AG04450 (cell line): ENCODE data around the gene TFDP1. TPM values are rescaled to one million over a fixed set of nuclear protein-coding genes. Genes with fewer than 3 reads are reported as not detected.

Experiments used
- CTCF ChIA-PET: fragments of 300-600, 350-600 bp; formaldehyde crosslinking; extraction: SDS; loops from one replicate; lab custom pipeline; 2022; ENCODE audit warnings: antibody characterized with exemption, inconsistent platforms; lab: Charles Lee
- POLR2A ChIA-PET: fragments of 350-600 bp; formaldehyde crosslinking; extraction: SDS; loops from one replicate; lab custom pipeline; 2021; ENCODE audit warnings: antibody characterized with exemption, inconsistent platforms; lab: Yijun Ruan, JAX
- DNase-seq: peaks from one replicate; pipeline ENCODE4 v3.0.0-alpha.2; 2011; ENCODE audit warnings: low read depth, low spot score
- H3K27ac ChIP-seq: one replicate; pipeline ENCODE4 v1.5.1; 2012; ENCODE audit warnings: low read depth, low read length, control low read depth
- H3K27me3 ChIP-seq: one replicate; pipeline ENCODE4 v1.6.0; 2012; ENCODE audit warnings: low read length; ENCODE audit not compliant: control insufficient read depth, insufficient read depth
- H3K4me3 ChIP-seq: 2 replicates; pipeline ENCODE4 v1.5.1; 2011; ENCODE audit warnings: mild to moderate bottlenecking, low read depth, low read length, control low read depth
- H3K9me3 ChIP-seq: 2 replicates; pipeline ENCODE4 v1.5.1; 2012; ENCODE audit warnings: low read length; ENCODE audit not compliant: control insufficient read depth, insufficient read depth
- polyA plus RNA-seq: library from polyadenylated mRNA; depleted of rRNA; stranded (reverse); fragments of >200 nt; gene quantifications from 2 replicates; pipeline ENCODE4 v1.2.3, GENCODE V29; 2011
- TF ChIP-seq, protein P1 (sequence below): IDR thresholded peaks from 2 replicates; pipeline ENCODE4 v1.5.1; 2011; ENCODE audit warnings: low read depth, low read length, control low read depth, inconsistent platforms

Gene TFDP1
- polyA plus RNA-seq, 1 experiment: 79.7 TPM

GRCh38 chr13:113666951-113667701, 82.6 kb downstream of the TFDP1 start, which contains the start of gene GRK1:
Gene GRK1 (plus strand): TSS chr13:113667219. CDS start chr13:113667387, 168 bp downstream.
- ChIA-PET POLR2A (no interaction called here), CTCF (no interaction called here)
- DNase-seq: no peak
- Histone ChIP-seq H3K27ac (no peak within 1 kb of the TSS), H3K9me3 (peaks cover 21% of the 10 kb centered on the region; the same call in 1 of the 2 replicates), H3K4me3 (no peak within 1 kb of the TSS), H3K27me3 (peaks cover 2% of the 10 kb centered on the region)
- TF ChIP-seq, protein P1, sequence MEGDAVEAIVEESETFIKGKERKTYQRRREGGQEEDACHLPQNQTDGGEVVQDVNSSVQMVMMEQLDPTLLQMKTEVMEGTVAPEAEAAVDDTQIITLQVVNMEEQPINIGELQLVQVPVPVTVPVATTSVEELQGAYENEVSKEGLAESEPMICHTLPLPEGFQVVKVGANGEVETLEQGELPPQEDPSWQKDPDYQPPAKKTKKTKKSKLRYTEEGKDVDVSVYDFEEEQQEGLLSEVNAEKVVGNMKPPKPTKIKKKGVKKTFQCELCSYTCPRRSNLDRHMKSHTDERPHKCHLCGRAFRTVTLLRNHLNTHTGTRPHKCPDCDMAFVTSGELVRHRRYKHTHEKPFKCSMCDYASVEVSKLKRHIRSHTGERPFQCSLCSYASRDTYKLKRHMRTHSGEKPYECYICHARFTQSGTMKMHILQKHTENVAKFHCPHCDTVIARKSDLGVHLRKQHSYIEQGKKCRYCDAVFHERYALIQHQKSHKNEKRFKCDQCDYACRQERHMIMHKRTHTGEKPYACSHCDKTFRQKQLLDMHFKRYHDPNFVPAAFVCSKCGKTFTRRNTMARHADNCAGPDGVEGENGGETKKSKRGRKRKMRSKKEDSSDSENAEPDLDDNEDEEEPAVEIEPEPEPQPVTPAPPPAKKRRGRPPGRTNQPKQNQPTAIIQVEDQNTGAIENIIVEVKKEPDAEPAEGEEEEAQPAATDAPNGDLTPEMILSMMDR: no peak

DNA sequence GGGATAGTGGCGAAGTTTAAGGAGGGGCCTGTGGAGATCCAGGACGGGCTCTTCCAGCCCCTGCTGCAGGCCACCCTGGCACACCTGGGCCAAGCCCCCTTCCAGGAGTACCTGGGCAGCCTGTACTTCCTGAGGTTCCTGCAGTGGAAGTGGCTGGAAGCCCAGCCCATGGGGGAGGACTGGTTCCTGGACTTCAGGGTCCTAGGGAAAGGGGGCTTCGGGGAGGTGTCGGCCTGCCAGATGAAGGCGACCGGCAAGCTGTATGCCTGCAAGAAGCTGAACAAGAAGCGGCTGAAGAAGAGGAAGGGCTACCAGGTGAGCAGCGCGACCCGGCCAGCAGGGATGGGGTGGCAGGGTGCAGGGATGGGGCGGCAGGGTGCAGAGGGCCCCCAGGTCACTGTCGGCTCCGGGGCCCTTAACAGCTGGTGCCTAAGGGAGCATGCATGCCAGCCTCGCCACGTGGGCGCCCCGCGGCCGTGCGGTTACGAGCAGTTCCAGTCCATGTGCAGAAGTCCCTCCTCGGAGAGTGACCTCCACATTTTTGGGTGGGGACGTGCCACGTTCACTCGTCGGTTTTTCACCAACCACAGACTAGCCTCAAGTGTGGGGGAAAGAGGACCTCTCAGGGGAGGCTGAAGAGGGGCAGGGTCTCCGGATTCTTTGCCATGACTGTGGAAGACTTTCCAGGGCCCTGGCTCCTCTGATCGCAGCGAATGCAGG, 83.4 kb downstream of the TFDP1 start:
- no peak overlapping the region for H3K27ac ChIP-seq
- H3K9me3 ChIP-seq: peaks cover 21% of the 10 kb centered on the region; the same call in 1 of the 2 replicates
- H3K27me3 ChIP-seq: peaks cover 2% of the 10 kb centered on the region
- CTCF ChIA-PET: no interaction called here
- no peak overlapping the region for H3K4me3 ChIP-seq
- DNase-seq: no peak
- POLR2A ChIA-PET: no interaction called here
- TF ChIP-seq, protein P1: no peak

GRCh38 chr13:113668491-113668971, 84.0 kb downstream of the TFDP1 start:
- Histone ChIP-seq H3K4me3 (no peak overlapping the region), H3K27ac (no peak overlapping the region), H3K27me3 (peaks cover 2% of the 10 kb centered on the region), H3K9me3 (peaks cover 21% of the 10 kb centered on the region; the same call in 1 of the 2 replicates)
- no peak for DNase-seq
- CTCF ChIA-PET: no interaction called here
- POLR2A ChIA-PET: no interaction called here
- TF ChIP-seq, protein P1: no peak

- Histone ChIP-seq H3K9me3 (peaks cover 21% of the 10 kb centered on the region; the same call in 1 of the 2 replicates), H3K27ac (no peak overlapping the region), H3K4me3 (no peak overlapping the region), H3K27me3 (peaks cover 2% of the 10 kb centered on the region)
- CTCF ChIA-PET: no interaction called here
- TF ChIP-seq, protein P1: no peak
- POLR2A ChIA-PET: no interaction called here
- no peak for DNase-seq
Observed at GRCh38 chr13:113669231-113669754, 84.7 kb downstream of the TFDP1 start.
